NCI-H345 (cell line): ENCODE data around the gene POLR3H.
"Not testable (repeated sequence)": the region's sequence is repeated elsewhere in the genome, so short reads cannot be mapped to it uniquely, and the experiment has no call there.

ENCODE experiments used
- DNase-seq: peaks from one replicate; lab custom pipeline; 2025; lab: John Stamatoyannopoulos, UW

Gene POLR3H, protein sequence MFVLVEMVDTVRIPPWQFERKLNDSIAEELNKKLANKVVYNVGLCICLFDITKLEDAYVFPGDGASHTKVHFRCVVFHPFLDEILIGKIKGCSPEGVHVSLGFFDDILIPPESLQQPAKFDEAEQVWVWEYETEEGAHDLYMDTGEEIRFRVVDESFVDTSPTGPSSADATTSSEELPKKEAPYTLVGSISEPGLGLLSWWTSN

DNA sequence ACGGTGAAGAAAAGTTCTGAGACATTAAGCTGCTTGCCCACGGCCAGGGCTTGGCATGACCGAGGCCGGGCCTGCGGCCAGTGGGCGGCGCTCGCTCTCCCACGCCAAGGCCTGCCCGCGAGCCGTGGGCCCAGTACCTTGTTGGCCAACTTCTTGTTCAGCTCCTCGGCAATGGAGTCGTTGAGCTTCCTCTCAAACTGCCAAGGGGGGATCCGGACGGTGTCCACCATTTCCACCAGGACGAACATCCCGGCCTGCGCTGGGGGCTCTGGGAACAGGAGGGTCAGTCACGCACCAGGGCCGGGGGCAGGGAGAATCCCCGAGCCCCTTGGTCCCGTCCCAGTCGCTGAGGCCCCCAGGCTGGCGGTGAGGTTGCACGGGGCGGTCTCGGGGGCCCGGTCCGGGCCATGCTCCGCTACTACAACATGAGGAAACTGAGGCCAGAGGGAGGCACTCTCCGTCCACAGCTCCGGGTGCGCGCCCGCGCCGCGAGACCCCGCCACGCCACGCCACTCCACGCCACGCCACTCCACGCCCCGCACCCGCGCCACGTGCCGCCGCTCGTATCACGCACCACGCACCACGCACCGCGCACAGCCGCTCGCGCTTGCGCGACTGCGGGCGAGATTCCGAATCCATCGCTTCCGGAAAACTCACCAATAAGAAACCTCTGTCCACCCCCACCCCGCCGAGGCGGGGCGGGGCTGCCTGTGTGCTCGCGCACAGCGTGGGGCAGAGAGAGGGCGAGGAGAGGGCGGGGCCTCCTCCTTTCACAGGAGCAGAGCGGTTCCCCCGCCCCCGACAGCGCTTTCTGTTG, at the start of gene POLR3H:
Gene POLR3H (minus strand): TSS at position 617 of the 817 bp plus-strand sequence. CDS start 369 bp downstream, at position 248.
- DNase-seq, result peak; percentile 96

DNA sequence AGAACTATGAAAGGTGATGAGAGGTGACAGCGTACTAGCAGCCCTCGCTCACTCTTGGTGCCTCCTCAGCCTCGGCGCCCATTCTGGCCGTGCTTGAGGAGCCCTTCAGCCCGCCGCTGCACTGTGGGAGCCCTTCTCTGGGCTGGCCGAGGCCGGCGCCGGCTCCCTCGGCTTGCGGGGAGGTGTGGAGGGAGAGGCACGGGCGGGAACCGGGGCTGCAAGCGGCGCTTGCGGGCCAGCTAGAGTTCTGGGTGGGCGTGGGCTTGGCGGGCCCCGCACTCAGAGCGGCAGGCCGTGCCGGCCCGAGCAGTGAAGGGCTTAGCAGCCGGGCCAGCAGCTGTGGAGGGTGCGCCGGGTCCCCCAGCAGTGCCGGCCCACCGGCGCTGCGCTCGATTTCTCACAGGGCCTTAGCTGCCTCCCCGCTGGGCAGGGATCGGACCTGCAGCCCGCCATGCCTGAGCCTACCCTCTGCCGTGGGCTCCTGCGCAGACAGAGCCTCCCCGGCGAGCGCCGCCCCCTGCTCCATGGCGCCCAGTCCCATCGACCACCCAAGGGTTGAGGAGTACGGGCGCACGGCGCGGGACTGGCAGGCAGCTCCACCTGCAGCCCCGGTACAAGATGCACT, 49.2 kb upstream of the POLR3H start:
- DNase-seq, result not testable (repeated sequence)

- DNase-seq, result peak; percentile 99
Measured at GRCh38 chr22:41589391-41590241, 45.3 kb upstream of the POLR3H start, which contains the start of gene PMM1. Gene PMM1 (minus strand): TSS chr22:41589840. CDS start chr22:41589805, 35 bp downstream.

- no peak for DNase-seq
Measured at GRCh38 chr22:41587347-41587723, 43.1 kb upstream of the POLR3H start.

GRCh38 chr22:41585898-41586297, 41.6 kb upstream of the POLR3H start:
- DNase-seq, result no peak

GRCh38 chr22:41584881-41585280, 40.6 kb upstream of the POLR3H start:
- DNase-seq, result no peak

DNA sequence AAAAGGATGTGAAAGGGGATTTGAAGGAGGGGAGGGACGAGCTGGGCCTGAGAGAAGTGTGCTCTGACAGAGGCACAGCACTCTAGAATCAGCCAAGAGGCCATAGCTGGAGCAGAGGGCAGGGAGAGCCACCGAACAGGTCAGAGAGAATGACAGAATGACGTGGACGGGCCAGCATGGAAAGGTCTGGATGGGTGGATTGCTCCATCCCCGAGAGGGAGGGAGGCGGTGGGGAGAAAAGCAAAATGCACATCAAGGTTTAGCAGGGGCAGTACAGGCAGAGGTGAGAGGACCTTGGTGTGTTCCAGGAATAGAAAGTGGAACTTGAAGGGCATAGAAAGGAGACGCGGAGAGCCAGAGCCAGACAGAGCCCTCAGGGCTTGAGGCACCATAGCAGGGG, 38.4 kb upstream of the POLR3H start:
- no peak for DNase-seq

GRCh38 chr22:41579997-41580355, 35.7 kb upstream of the POLR3H start:
- no peak for DNase-seq

DNA sequence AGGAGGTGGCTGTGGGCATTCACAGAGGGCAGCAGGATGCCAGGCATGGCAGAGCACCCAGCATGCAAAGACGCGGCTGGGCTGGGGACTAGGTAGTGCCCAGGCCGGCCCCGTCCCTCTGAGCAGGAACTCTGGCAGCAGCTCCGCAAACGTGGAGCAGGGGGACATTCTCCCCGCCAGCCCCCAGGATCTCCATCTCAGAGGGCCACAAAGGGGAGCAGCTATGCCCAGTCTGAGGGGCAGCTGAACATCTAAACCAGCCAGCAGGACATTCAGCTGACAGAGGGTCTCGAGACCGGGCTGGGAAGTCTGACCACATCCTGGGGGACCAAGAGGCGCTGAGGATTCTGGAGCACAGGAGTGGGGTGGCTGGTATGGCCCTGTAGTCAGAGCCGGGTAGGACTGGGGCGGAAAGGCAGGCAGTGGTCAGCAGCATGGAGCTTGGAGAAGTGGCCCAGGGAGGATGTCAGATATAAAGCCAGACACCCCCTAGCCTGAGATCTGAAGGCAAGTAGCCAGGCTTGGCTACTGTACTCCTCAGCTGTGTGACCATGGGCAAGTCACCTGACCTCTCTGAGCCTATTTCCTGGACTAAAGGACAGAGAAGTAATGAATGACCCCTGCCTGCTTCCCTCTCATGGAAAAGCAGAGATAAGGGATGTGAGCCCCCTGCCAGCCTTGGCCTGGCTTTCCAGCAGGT, 35.2 kb upstream of the POLR3H start:
- DNase-seq, result no peak

DNA sequence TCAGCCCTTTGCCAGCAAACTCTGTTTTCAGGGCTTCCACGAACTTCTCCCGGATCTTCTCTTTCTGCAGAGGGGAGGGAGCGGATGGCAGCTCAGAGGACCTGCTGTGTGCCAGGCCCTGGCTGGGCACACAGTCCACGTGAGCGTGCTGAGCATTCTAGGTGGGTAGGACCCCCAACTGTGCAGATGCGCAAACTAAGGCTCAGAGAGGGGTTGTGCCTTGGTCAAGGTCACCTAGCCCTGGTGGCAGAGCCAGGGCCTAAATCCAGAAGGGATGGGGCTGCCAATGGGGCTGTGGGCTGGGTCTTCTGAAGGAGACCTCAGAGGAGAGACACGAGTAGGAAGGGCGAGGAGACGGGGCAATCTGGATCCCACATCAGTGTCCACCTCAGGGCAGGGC, 34.5 kb upstream of the POLR3H start:
- no peak for DNase-seq

- DNase-seq, result no peak
Measured at GRCh38 chr22:41578114-41578513, 33.8 kb upstream of the POLR3H start.

GRCh38 chr22:41576877-41577276, 32.6 kb upstream of the POLR3H start:
- DNase-seq, result no peak

GRCh38 chr22:41575533-41575932, 31.3 kb upstream of the POLR3H start:
- DNase-seq, result no peak

GRCh38 chr22:41574847-41575381, 30.6 kb upstream of the POLR3H start:
- no peak for DNase-seq

- no peak for DNase-seq
Measured at GRCh38 chr22:41573677-41574076, 29.4 kb upstream of the POLR3H start.

DNA sequence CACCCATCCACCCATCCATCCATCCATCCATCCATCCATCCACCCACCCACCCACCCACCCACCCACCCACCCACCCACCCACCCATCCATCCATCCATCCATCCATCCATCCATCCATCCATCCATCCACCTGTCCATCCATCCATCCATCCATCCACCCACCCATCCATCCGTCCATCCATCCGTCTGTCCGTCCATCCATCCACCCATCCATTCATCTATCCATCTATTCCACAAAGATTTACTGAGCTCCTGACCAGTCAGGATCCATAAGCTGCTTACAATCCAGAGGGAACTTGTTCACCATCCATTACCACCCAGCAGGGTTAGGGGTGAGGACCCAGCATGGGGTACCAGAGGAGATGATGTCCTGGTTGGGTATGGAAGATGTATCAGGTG, 28.0 kb upstream of the POLR3H start:
- not testable (repeated sequence) for DNase-seq

- DNase-seq, result no peak
Measured at GRCh38 chr22:41571786-41572185, 27.5 kb upstream of the POLR3H start.

DNA sequence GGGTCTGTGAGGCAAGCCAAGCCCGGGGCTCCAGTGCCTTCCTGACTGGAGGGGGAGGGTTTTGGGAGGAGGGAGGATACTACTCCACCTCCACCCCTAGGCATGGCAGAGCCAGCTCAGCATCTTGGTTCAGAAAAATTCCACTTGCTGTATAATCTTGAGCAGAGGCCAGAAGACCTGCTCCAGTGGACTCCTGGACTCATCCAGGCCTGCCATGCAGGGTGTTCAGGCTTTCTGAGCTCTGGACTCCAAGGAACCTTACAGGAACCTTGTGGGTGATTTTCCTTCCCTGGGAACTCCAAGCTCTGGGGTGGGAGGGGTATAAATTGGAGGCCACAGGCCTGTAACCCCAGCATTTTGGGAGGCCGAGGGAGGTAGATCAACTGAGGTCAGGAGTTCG, 26.0 kb upstream of the POLR3H start:
- DNase-seq, result no peak

- DNase-seq, result peak; percentile 21
Measured at GRCh38 chr22:41568811-41569210, 24.5 kb upstream of the POLR3H start.

- no peak for DNase-seq
Measured at GRCh38 chr22:41567512-41567768, 23.2 kb upstream of the POLR3H start.

- no peak for DNase-seq
Measured at GRCh38 chr22:41565403-41566054, 21.3 kb upstream of the POLR3H start.
